CD14-positive monocyte (primary cell): ENCODE data around the gene TBC1D30. TPM values are rescaled to one million over a fixed set of nuclear protein-coding genes. Genes with fewer than 3 reads are reported as not detected.

Source experiments
- DNase-seq, 3 donors: peaks; one replicate each; pipeline ENCODE4 v3.0.0-alpha.2; 2011 to 2022
- H2AFZ ChIP-seq: 2 replicates; pipeline ENCODE4 v1.6.0; 2012; ENCODE audit warnings: mild to moderate bottlenecking, low read depth, low read length, inconsistent platforms; ENCODE audit not compliant: insufficient read depth, poor library complexity, severe bottlenecking
- H3K27ac ChIP-seq, 2 donors: 1 replicate in 1 of 2; 2 replicates in 1 of 2; pipeline ENCODE4 v1.5.1; 2012 to 2013; ENCODE audit warnings: low read length in 2 of 2, control low read depth in 1 of 2, inconsistent platforms in 1 of 2, low read depth in 1 of 2, mild to moderate bottlenecking in 1 of 2
- H3K27me3 ChIP-seq, 2 donors: one replicate each; pipeline versions ENCODE4 v1.6.0 to v1.6.1; 2011 to 2013; ENCODE audit warnings: low read length in 2 of 2; ENCODE audit not compliant: control insufficient read depth in 2 of 2, insufficient read depth in 2 of 2
- H3K36me3 ChIP-seq, 2 donors: replicated peaks in 1 of 2; 1 replicate in 1 of 2; 2 replicates in 1 of 2; pipeline versions ENCODE4 v1.5.1 to v1.6.1; 2012 to 2013; ENCODE audit warnings: low read length in 2 of 2, control low read depth in 1 of 2, inconsistent platforms in 1 of 2, mild to moderate bottlenecking in 1 of 2; ENCODE audit not compliant: insufficient read depth in 2 of 2, control insufficient read depth in 1 of 2
- H3K4me1 ChIP-seq, 2 donors: 1 replicate in 1 of 2; 2 replicates in 1 of 2; pipeline versions ENCODE4 v1.5.1 to v1.6.1; 2012 to 2013; ENCODE audit warnings: low read length in 2 of 2, control low read depth in 1 of 2, inconsistent platforms in 1 of 2, mild to moderate bottlenecking in 1 of 2, moderate library complexity in 1 of 2; ENCODE audit not compliant: insufficient read depth in 2 of 2, control insufficient read depth in 1 of 2
- H3K4me2 ChIP-seq: replicated peaks from 2 replicates; pipeline ENCODE3; 2012; ENCODE audit warnings: low read length, moderate library complexity, mild to moderate bottlenecking; ENCODE audit not compliant: poor library complexity, severe bottlenecking; ENCODE audit errors: extremely low read depth
- H3K4me3 ChIP-seq, 3 experiments: fragments of 200-600 bp in 1 of 3; sonication (generic) in 1 of 3; replicated peaks in 1 of 3; 1 replicate in 2 of 3; 2 replicates in 1 of 3; pipeline ENCODE4 v1.5.1; 2011 to 2013; ENCODE audit warnings: low read length in 3 of 3, mild to moderate bottlenecking in 3 of 3, control low read depth in 2 of 3, low read depth in 2 of 3, inconsistent platforms in 1 of 3, moderate library complexity in 1 of 3
- H3K79me2 ChIP-seq: 2 replicates; pipeline ENCODE4 v1.6.0; 2012; ENCODE audit warnings: mild to moderate bottlenecking, control low read depth, inconsistent platforms, low read length, moderate library complexity; ENCODE audit not compliant: insufficient read depth
- H3K9ac ChIP-seq: 2 replicates; pipeline ENCODE4 v1.6.0; 2017; ENCODE audit warnings: low read length, mild to moderate bottlenecking; ENCODE audit not compliant: insufficient read depth, poor library complexity, severe bottlenecking
- H3K9me3 ChIP-seq, 2 donors: replicated peaks in 1 of 2; 1 replicate in 1 of 2; 2 replicates in 1 of 2; pipeline versions ENCODE4 v1.5.1 to v1.6.1; 2012 to 2013; ENCODE audit warnings: low read length in 2 of 2, control low read depth in 1 of 2; ENCODE audit not compliant: control insufficient read depth in 1 of 2, insufficient read depth in 1 of 2
- H4K20me1 ChIP-seq: 2 replicates; pipeline ENCODE4 v1.6.0; 2012; ENCODE audit warnings: mild to moderate bottlenecking, low read length, control low read depth, moderate library complexity; ENCODE audit not compliant: insufficient read depth
- H3K27ac Mint-ChIP-seq, 7 donors: one replicate each; pipeline ENCODE4 v1.8.0; 2020; ENCODE audit warnings: mild to moderate bottlenecking in 7 of 7, mixed read lengths in 7 of 7, moderate library complexity in 6 of 7, inconsistent platforms in 2 of 7
- H3K27me3 Mint-ChIP-seq, 3 donors: one replicate each; pipeline ENCODE4 v1.8.0; 2021 to 2022; ENCODE audit warnings: low read depth in 3 of 3, mild to moderate bottlenecking in 3 of 3, mixed read lengths in 3 of 3, moderate library complexity in 3 of 3, inconsistent platforms in 1 of 3
- H3K36me3 Mint-ChIP-seq, 2 donors: one replicate each; pipeline ENCODE4 v1.8.0; 2020; ENCODE audit warnings: mixed read lengths in 2 of 2, inconsistent platforms in 1 of 2, mild to moderate bottlenecking in 1 of 2
- H3K4me1 Mint-ChIP-seq: one replicate; pipeline ENCODE4 v1.8.0; 2020; ENCODE audit warnings: mild to moderate bottlenecking, mixed read lengths
- H3K4me3 Mint-ChIP-seq, 2 donors: one replicate each; pipeline ENCODE4 v1.8.0; 2020; ENCODE audit warnings: mild to moderate bottlenecking in 2 of 2, mixed read lengths in 2 of 2, moderate library complexity in 1 of 2
- H3K9me3 Mint-ChIP-seq, 7 donors: one replicate each; pipeline ENCODE4 v1.8.0; 2020 to 2022; ENCODE audit warnings: mixed read lengths in 7 of 7, mild to moderate bottlenecking in 6 of 7, moderate library complexity in 6 of 7, inconsistent platforms in 2 of 7
- WGBS: methylation state at CpG from one replicate; pipeline ENCODE4 v1.1.5; 2013; ENCODE audit warnings: missing lambda C conversion rate; ENCODE audit not compliant: insufficient coverage; 5-methylcytosine and 5-hydroxymethylcytosine counted together
- intact Hi-C, 2 donors: fragments of 100-400 bp; cut with micrococcal nuclease; formaldehyde crosslinking; loops; one replicate each; pipeline versions ENCODE4 v1.15.0 to v1.15.1; 2023
- polyA plus RNA-seq, 3 donors: library from polyadenylated mRNA; depleted of rRNA in 1 of 3; unstranded in 2 of 3; stranded (reverse) in 1 of 3; fragments of 300-500 nt in 2 of 3; fragments of >200 nt in 1 of 3; fragmentation: Illumina TruSeq in 2 of 3; gene quantifications; 1 replicate in 2 of 3; 2 replicates in 1 of 3; pipeline ENCODE4 v1.2.3, GENCODE V29; 2012 to 2021
- TF ChIP-seq, protein P1 (sequence below): fragments of 200-600 bp; IDR thresholded peaks from one replicate; pipeline ENCODE4 v1.8.0; 2022; ENCODE audit warnings: antibody characterized with exemption, mild to moderate bottlenecking

The TBC1D30 gene
- polyA plus RNA-seq, 3 donors, result 1.1 to 2.8 (median 2.7) TPM

DNA sequence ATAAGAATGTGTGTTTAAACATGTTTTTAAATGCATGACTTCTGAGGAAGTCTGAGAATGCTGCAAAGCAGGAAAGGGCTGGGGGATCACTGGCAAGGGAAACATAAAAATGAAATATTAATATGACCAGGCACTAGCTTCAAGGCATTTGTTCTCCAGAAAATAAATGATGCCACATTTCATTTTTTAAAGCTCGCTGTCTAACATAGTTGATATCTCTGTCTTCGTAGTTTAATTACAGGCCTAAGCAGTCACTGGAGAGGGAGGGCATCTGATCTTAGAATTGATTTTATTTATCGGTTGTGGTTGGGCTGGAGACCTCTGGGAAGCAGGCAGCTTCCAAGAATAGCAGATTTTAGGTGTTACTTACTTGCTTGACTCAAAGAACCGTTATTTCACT lies 87.5 kb downstream of the TBC1D30 start:
- Mint-ChIP-seq H3K4me3 (no peak overlapping the region), H3K27ac (no peak overlapping the region), H3K27me3 (peaks cover 3 to 23% (median 12%) of the 10 kb centered on the region in 3 donors), H3K4me1 (no peaks in the 10 kb centered on the region), H3K36me3 (no peaks in the 10 kb centered on the region), H3K9me3 (no peaks in the 10 kb centered on the region)
- DNase-seq, result no peak
- Histone ChIP-seq H4K20me1 (no peaks in the 10 kb centered on the region), H2AFZ (no peak overlapping the region), H3K4me3 (no peak overlapping the region), H3K27me3 (peaks cover 13 to 16% of the 10 kb centered on the region in 2 donors), H3K4me1 (no peaks in the 10 kb centered on the region), H3K4me2 (no peak overlapping the region), H3K79me2 (no peaks in the 10 kb centered on the region), H3K9ac (no peak overlapping the region), H3K27ac (no peak overlapping the region), H3K36me3 (no peaks in the 10 kb centered on the region), H3K9me3 (no peaks in the 10 kb centered on the region)
- TF ChIP-seq, protein P1, sequence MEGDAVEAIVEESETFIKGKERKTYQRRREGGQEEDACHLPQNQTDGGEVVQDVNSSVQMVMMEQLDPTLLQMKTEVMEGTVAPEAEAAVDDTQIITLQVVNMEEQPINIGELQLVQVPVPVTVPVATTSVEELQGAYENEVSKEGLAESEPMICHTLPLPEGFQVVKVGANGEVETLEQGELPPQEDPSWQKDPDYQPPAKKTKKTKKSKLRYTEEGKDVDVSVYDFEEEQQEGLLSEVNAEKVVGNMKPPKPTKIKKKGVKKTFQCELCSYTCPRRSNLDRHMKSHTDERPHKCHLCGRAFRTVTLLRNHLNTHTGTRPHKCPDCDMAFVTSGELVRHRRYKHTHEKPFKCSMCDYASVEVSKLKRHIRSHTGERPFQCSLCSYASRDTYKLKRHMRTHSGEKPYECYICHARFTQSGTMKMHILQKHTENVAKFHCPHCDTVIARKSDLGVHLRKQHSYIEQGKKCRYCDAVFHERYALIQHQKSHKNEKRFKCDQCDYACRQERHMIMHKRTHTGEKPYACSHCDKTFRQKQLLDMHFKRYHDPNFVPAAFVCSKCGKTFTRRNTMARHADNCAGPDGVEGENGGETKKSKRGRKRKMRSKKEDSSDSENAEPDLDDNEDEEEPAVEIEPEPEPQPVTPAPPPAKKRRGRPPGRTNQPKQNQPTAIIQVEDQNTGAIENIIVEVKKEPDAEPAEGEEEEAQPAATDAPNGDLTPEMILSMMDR, result no peak
- intact Hi-C loops, result no loop called here
- WGBS, result 78% methylated on average over 1 of the region's 4 CpGs

DNA sequence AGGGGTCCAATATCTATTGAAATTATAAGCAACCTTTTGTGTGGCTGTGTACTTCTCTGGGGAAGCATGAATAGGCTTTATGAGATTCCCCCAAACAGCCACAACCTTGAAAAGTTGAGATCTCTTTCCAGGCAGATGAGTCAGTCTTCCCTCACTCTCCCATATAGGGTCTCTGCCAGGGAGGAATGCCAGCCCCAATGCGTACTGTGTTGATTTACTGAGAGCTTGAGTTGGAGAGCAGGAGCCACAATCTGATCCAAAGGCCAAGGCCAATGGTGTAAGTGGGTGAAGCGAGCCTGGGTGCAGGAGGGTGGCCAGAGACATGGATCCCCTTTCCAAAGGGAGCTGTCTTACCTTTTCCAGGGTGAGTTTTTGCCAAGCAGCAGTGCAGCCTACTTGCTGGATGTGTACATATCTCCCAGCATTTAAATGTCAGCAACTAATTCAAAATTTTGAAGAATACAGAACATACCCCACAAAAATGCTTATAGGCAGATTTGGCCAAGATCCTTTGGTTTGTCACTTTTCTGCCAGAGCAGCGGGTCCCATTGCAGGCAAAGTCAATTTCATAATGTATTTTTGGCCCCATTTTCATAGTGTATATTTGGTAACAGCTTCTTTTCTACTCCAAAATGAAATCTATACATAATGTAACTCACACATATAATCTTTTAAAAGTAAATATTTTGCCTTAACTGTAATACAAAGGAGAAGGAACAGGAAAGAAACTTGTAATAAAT lies 88.2 kb downstream of the TBC1D30 start:
- intact Hi-C loops, result no loop called here
- no peak for DNase-seq
- TF ChIP-seq, protein P1, result no peak
- H3K27ac Mint-ChIP-seq, result no peak overlapping the region
- H3K4me1 Mint-ChIP-seq, result no peaks in the 10 kb centered on the region
- H3K27ac ChIP-seq, result no peak overlapping the region
- peaks cover 13 to 14% of the 10 kb centered on the region in 2 donors for H3K27me3 ChIP-seq
- WGBS, result 88% methylated on average over 1 of the region's 3 CpGs
- H3K4me3 ChIP-seq, result no peak overlapping the region
- H3K4me2 ChIP-seq, result no peak overlapping the region
- no peaks in the 10 kb centered on the region for H3K36me3 Mint-ChIP-seq
- H3K9me3 Mint-ChIP-seq, result no peaks in the 10 kb centered on the region
- H3K9me3 ChIP-seq, result no peaks in the 10 kb centered on the region
- H3K4me1 ChIP-seq, result no peaks in the 10 kb centered on the region
- H3K79me2 ChIP-seq, result no peaks in the 10 kb centered on the region
- no peak overlapping the region for H2AFZ ChIP-seq
- no peak overlapping the region for H3K4me3 Mint-ChIP-seq
- no peak overlapping the region for H3K9ac ChIP-seq
- no peaks in the 10 kb centered on the region for H4K20me1 ChIP-seq
- H3K27me3 Mint-ChIP-seq, result peaks cover 3 to 23% (median 12%) of the 10 kb centered on the region in 3 donors
- H3K36me3 ChIP-seq, result no peaks in the 10 kb centered on the region
